Right cardiac atrium (tissue), 5 donors: ENCODE results near the gene SLC35F4. TPM values are rescaled to one million over a fixed set of nuclear protein-coding genes. Genes with fewer than 3 reads are reported as not detected.

Experiments used
- ATAC-seq, 2 donors: fragments of 200-7000 bp; cut with Tn5 transposase; one replicate each; pipeline versions ENCODE4 v1.8.0 to v1.9.1; 2020; ENCODE audit warnings: moderate library complexity in 2 of 2, mild to moderate bottlenecking in 1 of 2
- DNase-seq, 3 donors: peaks; one replicate each; pipeline ENCODE4 v3.0.0-alpha.2; 2020
- H3K27ac ChIP-seq: one replicate; pipeline ENCODE4 v1.5.1; 2013; ENCODE audit warnings: mild to moderate bottlenecking, low read length, control low read depth, moderate library complexity
- H3K27me3 ChIP-seq: one replicate; pipeline ENCODE4 v1.6.1; 2013; ENCODE audit not compliant: control insufficient read depth, insufficient read depth
- H3K4me1 ChIP-seq: one replicate; pipeline ENCODE4 v1.6.1; 2013; ENCODE audit warnings: low read length; ENCODE audit not compliant: control insufficient read depth, insufficient read depth
- H3K4me3 ChIP-seq: one replicate; pipeline ENCODE4 v1.5.1; 2013; ENCODE audit warnings: low read length, control low read depth
- H3K9me3 ChIP-seq: one replicate; pipeline ENCODE4 v1.6.1; 2013; ENCODE audit warnings: low read length; ENCODE audit not compliant: control insufficient read depth
- WGBS: extraction: QIAGEN DNeasy Blood & Tissue Kit; methylation state at CpG from one replicate; pipeline ENCODE4 v1.1.7; 2013; 5-methylcytosine and 5-hydroxymethylcytosine counted together
- intact Hi-C, 4 donors: fragments of 100-400 bp; cut with DNase I; formaldehyde crosslinking; loops; one replicate each; pipeline versions ENCODE4 v1.11.0 to v1.14.0; 2022 to 2023
- polyA plus RNA-seq: library from polyadenylated mRNA; stranded (reverse); fragments of 200-250 nt; gene quantifications from one replicate; pipeline ENCODE4 v1.2.3, GENCODE V29; 2013
- total RNA-seq, 4 donors: library from RNA; stranded (reverse); fragmentation: NEBNext Ultra II Directional; extraction: Animal tissue kit (Norgen Biotek cat#: 25700); gene quantifications; one replicate each; pipeline ENCODE4 v1.2.1, GENCODE V29; 2021
- donor health status: healthy with polysubstance abuse.
- donor health status: DM: no; HTN: yes; CAD: no.
- donor health status: DM: no; HTN: no; CAD: no.
- donor health status: DM: no; HTN: yes; CAD: no; lungs with severe emphysema.
- donor health status: DM: yes; HTN: yes; CAD: no.

Gene SLC35F4
- total and polyA plus RNA-seq, 5 donors = not detected

GRCh38 chr14:57848353-57848752 is 17.5 kb downstream of the SLC35F4 start:
- no peaks in the 10 kb centered on the region for H3K27me3 ChIP-seq
- no peak overlapping the region for H3K27ac ChIP-seq
- 71% methylated on average over 4 of the region's 4 CpGs for WGBS
- no peak overlapping the region for H3K4me3 ChIP-seq
- DNase-seq (no peak), ATAC-seq (no peak)
- H3K4me1 ChIP-seq = no peaks in the 10 kb centered on the region
- no peaks in the 10 kb centered on the region for H3K9me3 ChIP-seq
- intact Hi-C loops = no loop called here

- Histone ChIP-seq H3K27ac (no peak overlapping the region), H3K4me3 (no peak overlapping the region), H3K9me3 (no peaks in the 10 kb centered on the region), H3K4me1 (no peaks in the 10 kb centered on the region), H3K27me3 (no peaks in the 10 kb centered on the region)
- ATAC-seq (no peak), DNase-seq (no peak)
- 52% methylated on average over 2 of the region's 2 CpGs for WGBS
- intact Hi-C loops = no loop called here
These were observed 18.2 kb downstream of the SLC35F4 start for GRCh38 chr14:57847706-57848105.

- no peaks in the 10 kb centered on the region for H3K9me3 ChIP-seq
- no peaks in the 10 kb centered on the region for H3K4me1 ChIP-seq
- H3K27ac ChIP-seq = no peak overlapping the region
- ATAC-seq (peak in 1 of 2 donors; percentile 55), DNase-seq (no peak)
- no peaks in the 10 kb centered on the region for H3K27me3 ChIP-seq
- intact Hi-C loops = no loop called here
- no peak overlapping the region for H3K4me3 ChIP-seq
These were observed 18.8 kb downstream of the SLC35F4 start for GRCh38 chr14:57847096-57847495.

- no peaks in the 10 kb centered on the region for H3K9me3 ChIP-seq
- no peaks in the 10 kb centered on the region for H3K27me3 ChIP-seq
- intact Hi-C loops = no loop called here
- ATAC-seq = peak; percentile 55 to 57
- H3K4me1 ChIP-seq = no peaks in the 10 kb centered on the region
- WGBS = 33% methylated on average over 2 of the region's 2 CpGs
- no peak overlapping the region for H3K4me3 ChIP-seq
- no peak overlapping the region for H3K27ac ChIP-seq
- DNase-seq = no peak
These were observed 19.3 kb downstream of the SLC35F4 start for GRCh38 chr14:57846596-57846995.

- Histone ChIP-seq H3K27ac (no peak overlapping the region), H3K9me3 (no peaks in the 10 kb centered on the region), H3K4me3 (no peak overlapping the region), H3K4me1 (no peaks in the 10 kb centered on the region), H3K27me3 (no peaks in the 10 kb centered on the region)
- intact Hi-C loops = no loop called here
- WGBS = 39% methylated on average over 3 of the region's 3 CpGs
- DNase-seq (no peak), ATAC-seq (peak; percentile 31 to 38)
These were observed 19.9 kb downstream of the SLC35F4 start for GRCh38 chr14:57845802-57846531.

- H3K4me1 ChIP-seq = no peaks in the 10 kb centered on the region
- intact Hi-C loops = no loop called here
- DNase-seq (no peak), ATAC-seq (no peak)
- H3K9me3 ChIP-seq = no peaks in the 10 kb centered on the region
- WGBS = 94% methylated on average over 3 of the region's 3 CpGs
- no peak overlapping the region for H3K27ac ChIP-seq
- no peak overlapping the region for H3K4me3 ChIP-seq
- no peaks in the 10 kb centered on the region for H3K27me3 ChIP-seq
These were observed 20.6 kb downstream of the SLC35F4 start for GRCh38 chr14:57845316-57845715.

DNA sequence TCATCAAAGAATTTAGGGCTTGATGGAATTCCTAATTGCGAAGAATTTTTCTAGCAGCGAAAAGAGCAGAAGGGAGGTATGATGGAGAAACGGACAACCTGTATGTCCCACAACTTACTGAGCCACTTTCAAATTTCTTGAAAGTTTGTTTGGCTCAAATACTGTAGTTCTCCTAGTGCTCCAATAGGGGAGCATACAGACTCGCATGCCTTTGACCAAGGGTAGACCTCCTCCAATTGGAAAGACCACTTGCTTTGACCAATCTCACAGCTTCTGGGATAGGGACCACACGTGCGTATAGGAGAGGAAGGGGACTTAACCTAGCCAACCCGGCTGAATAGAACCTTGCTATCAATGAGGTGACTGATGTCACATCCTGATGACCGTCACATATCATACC is 28.6 kb downstream of the SLC35F4 start:
- intact Hi-C loops = no loop called here
- 84% methylated on average over 8 of the region's 8 CpGs for WGBS
- Histone ChIP-seq H3K27me3 (no peaks in the 10 kb centered on the region), H3K4me1 (no peaks in the 10 kb centered on the region), H3K27ac (no peak overlapping the region), H3K9me3 (no peaks in the 10 kb centered on the region), H3K4me3 (no peak overlapping the region)
- DNase-seq (no peak), ATAC-seq (no peak)

DNA sequence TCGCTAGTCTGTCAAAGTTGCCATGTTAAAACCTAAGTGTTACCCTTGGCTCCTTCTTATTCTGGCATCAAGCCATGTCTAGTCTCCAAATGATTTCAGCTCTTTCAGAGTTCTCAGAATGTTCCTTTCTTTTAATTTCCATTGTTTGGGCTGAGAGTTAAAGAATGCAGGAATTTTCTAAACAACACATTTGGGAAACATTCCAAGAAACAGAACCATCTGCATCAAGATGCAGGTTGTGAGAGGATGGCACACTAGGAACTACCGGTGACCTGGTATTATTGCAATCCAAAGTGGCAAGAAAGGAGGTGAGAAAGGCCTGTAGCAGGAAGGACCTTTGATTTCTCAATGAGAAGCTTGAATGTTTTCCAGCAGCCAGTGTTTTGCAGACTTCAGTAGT is 30.1 kb downstream of the SLC35F4 start:
- Histone ChIP-seq H3K4me1 (no peaks in the 10 kb centered on the region), H3K4me3 (no peak overlapping the region), H3K9me3 (no peaks in the 10 kb centered on the region), H3K27me3 (no peaks in the 10 kb centered on the region), H3K27ac (no peak overlapping the region)
- ATAC-seq = no peak
- no peak for DNase-seq
- intact Hi-C loops = no loop called here
- WGBS = 43% methylated on average over 2 of the region's 2 CpGs

GRCh38 chr14:57834961-57835360 is 30.9 kb downstream of the SLC35F4 start:
- H3K4me3 ChIP-seq = no peak overlapping the region
- H3K27ac ChIP-seq = no peak overlapping the region
- intact Hi-C loops = no loop called here
- H3K9me3 ChIP-seq = no peaks in the 10 kb centered on the region
- H3K4me1 ChIP-seq = no peaks in the 10 kb centered on the region
- no peak for ATAC-seq
- no peaks in the 10 kb centered on the region for H3K27me3 ChIP-seq
- DNase-seq = no peak
- 87% methylated on average over 3 of the region's 3 CpGs for WGBS

DNA sequence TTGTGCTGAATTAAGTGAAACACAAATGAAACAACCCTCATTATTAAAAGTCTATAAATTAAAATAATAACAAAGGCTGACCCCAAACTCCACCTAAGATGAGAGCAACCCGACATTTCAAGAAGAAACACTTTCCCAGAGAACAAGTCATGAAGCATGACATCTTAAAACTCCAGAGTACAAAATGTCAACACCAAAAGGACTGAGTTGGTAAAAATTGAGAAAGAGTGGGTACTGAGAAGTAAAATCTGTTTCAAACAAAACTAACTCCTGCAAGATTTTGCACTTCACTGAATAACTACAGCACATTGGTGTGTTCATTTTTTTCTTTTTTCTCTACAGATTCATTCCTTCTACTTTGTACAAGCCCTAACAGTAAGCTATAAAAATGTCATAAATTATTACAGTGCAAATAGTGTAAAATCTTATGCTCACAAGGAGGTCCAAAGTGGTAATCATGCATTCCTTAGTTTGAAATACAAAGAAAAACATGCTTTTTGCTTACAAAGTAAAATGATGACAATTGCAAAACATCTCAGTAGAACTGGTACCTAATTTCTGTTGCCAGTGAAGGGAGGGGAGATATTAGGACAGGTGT is 31.8 kb downstream of the SLC35F4 start:
- intact Hi-C loops = no loop called here
- ATAC-seq (no peak), DNase-seq (no peak)
- H3K4me3 ChIP-seq = no peak overlapping the region
- WGBS = 27% methylated on average over 1 of the region's 1 CpG
- no peaks in the 10 kb centered on the region for H3K27me3 ChIP-seq
- H3K9me3 ChIP-seq = no peaks in the 10 kb centered on the region
- H3K4me1 ChIP-seq = no peaks in the 10 kb centered on the region
- H3K27ac ChIP-seq = no peak overlapping the region

DNA sequence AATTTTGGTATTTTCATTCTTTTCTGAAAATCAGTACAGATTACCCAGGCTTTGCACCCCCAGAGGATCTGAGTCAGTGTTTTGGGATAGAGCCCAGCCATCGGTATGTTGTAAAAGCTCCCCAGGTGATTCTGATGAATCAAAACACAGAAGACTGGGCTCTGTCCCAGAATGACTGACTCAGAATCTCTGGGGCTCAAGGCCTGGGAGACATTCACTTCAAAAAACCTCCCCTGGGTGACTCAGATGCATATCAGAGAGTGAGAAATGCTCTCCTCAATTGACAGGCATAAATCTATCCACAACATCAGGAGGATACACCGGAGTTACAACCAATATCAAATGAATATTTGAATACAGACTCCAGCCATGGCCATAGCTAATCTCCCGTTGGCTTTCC is 32.6 kb downstream of the SLC35F4 start:
- Histone ChIP-seq H3K4me1 (no peaks in the 10 kb centered on the region), H3K4me3 (no peak overlapping the region), H3K9me3 (no peaks in the 10 kb centered on the region), H3K27me3 (no peaks in the 10 kb centered on the region), H3K27ac (no peak overlapping the region)
- DNase-seq = peak in 1 of 3 donors; percentile 14
- intact Hi-C loops = no loop called here
- WGBS = 48% methylated on average over 3 of the region's 3 CpGs
- peak in 1 of 2 donors; percentile 54 for ATAC-seq
